Cortex of kidney (tissue), 1 donor: ENCODE results near the gene ADAM12.
"Not testable (repeated sequence)": the region's sequence is repeated elsewhere in the genome, so short reads cannot be mapped to it uniquely, and the experiment has no call there.

Source experiments
- DNase-seq: peaks from one replicate; lab custom pipeline; 2025; lab: John Stamatoyannopoulos, UW

The ADAM12 gene

GRCh38 chr10:125982260-125982948 lies 405.9 kb downstream of the ADAM12 start:
- DNase-seq, result no peak

- DNase-seq, result no peak
These were observed 407.7 kb downstream of the ADAM12 start for GRCh38 chr10:125980521-125981035.

- no peak for DNase-seq
These were observed 408.3 kb downstream of the ADAM12 start for GRCh38 chr10:125979976-125980375.

- DNase-seq, result no peak
These were observed 411.2 kb downstream of the ADAM12 start for GRCh38 chr10:125976960-125977605.

- DNase-seq, result not testable (repeated sequence)
These were observed 418.1 kb downstream of the ADAM12 start for GRCh38 chr10:125970077-125970630.

- DNase-seq, result no peak
These were observed 420.7 kb downstream of the ADAM12 start for GRCh38 chr10:125967533-125967932.

- DNase-seq, result no peak
These were observed 423.7 kb downstream of the ADAM12 start for GRCh38 chr10:125964558-125964957.
